ENCODE data around the gene RETNLB.

GRCh38 chr3:108719178-108719806, 37.9 kb downstream of the RETNLB start:
- TF ChIP-seq CTCF (IDR thresholded peaks at IDR 0.05), result no peak
- no peak for TF ChIP-seq POLR2A (IDR thresholded peaks at IDR 0.05)
